NAMALWA (cell line): Measurements from ENCODE around the gene FCGR2B.
A peak's percentile ranks its signal among the peaks of the same experiment; 100 is the strongest.
"Not testable (repeated sequence)": the region's sequence is repeated elsewhere in the genome, so short reads cannot be mapped to it uniquely, and the experiment has no call there.

Experiments used
- DNase-seq: peaks from one replicate; pipeline ENCODE4 v3.0.0-alpha.2; 2015; ENCODE audit warnings: low spot score

Gene FCGR2B

DNA sequence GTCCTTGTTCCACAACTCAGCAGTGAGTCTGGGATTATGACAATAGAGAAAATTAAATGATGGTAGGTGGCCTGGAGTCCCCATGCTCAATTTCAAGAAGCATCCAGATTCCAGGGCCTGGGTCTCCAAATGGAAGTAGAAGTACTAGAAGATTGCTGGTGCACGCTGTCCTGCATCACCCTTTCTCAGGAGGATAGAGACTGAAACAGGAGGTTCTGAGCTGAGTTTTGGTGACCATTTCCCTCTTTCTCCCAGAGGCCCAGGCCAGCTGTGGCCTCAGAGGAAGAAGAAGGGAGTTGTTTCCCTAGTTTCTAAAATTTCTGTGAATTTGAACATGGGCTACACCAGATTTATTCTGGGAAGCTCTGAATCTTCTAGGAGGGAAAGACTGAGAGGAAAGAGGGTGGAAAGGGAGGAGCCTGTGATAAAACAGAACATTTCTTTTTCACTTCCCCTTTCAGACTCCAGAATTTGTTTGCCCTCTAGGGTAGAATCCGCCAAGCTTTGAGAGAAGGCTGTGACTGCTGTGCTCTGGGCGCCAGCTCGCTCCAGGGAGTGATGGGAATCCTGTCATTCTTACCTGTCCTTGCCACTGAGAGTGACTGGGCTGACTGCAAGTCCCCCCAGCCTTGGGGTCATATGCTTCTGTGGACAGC lies at the start of gene FCGR2B:
TSS of gene FCGR2B (plus strand) at position 460 of the 656 bp plus-strand sequence. CDS start at position 559, 99 bp downstream.
- not testable (repeated sequence) for DNase-seq

- not testable (repeated sequence) for DNase-seq
These were observed 46.5 kb upstream of the FCGR2B start for GRCh38 chr1:161616417-161616816.

DNA sequence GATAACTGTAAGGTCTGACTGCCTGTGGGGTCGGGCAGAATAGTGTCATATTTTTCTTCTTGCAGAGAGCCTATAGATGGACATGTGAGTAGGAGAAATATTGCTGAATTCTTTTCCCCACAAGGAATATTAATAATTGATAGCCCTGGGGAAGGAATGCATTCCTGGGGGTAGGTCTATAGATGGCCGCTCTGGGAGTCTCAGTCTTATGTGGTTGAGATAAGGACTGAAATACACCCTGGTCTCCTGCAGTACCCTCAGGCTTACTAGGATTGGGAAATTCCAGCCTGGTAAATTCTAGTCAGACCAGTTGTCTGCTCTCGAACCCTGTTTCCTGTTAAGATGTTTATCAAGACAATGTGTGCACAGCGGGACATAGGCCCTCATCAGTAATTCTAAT lies 44.4 kb upstream of the FCGR2B start:
- not testable (repeated sequence) for DNase-seq

DNA sequence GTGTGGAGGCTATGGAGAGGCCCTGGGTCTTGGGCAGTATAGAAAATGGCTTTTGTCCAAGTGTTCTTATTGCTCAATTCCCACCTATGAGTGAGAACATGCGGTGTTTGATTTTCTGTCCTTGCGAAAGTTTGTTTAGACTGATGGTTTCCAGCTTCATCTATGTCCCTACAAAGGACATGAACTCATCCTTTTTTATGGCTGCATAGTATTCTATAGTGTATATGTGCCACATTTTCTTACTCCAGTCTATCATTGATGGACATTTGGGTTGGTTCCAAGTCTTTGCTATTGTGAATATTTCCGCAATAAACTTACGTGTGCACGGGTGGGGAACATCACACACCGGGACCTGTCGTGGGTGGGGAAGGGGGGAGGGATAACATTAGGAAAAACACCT lies 42.5 kb upstream of the FCGR2B start:
- not testable (repeated sequence) for DNase-seq

- DNase-seq = not testable (repeated sequence)
These were observed 41.6 kb upstream of the FCGR2B start for GRCh38 chr1:161621181-161622000.

- DNase-seq = not testable (repeated sequence)
These were observed 40.9 kb upstream of the FCGR2B start for GRCh38 chr1:161622054-161622453.

- not testable (repeated sequence) for DNase-seq
These were observed 39.4 kb upstream of the FCGR2B start for GRCh38 chr1:161623401-161624051.

- not testable (repeated sequence) for DNase-seq
These were observed 38.3 kb upstream of the FCGR2B start for GRCh38 chr1:161624605-161625004.

DNA sequence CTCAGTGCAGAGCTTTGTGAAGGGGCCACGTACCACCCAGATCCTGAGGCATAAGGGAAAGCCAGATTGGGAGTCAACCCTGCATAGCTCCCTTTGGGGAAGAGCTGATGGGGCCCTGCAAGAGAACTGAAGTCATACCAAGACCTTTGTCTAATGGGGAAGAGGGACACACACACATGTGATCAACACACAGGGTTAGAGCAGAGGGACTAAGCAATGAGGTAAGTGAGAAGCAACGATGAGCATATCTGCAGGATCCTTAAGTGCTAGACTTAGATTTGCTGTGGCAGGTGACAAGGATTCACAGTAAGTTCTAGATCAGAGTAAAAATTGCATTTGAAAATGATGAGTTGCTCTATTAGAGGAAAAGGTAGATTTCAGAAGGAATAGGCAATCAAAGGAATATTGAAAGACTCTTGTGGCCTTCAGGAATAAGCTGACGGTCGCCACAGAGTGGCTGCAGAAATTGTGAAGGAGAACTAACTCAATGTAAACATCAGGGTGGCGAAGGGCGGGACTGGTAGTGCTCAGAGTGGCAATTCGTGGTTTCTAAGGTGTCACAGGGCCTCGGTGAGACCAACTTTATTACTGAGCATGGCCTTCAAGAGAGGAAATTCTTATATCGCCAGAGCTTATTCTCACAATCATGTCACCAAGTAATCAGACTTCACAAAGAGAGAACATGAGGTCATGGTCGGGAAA lies 36.3 kb upstream of the FCGR2B start:
- not testable (repeated sequence) for DNase-seq

GRCh38 chr1:161630128-161630742 lies 32.7 kb upstream of the FCGR2B start:
- not testable (repeated sequence) for DNase-seq

DNA sequence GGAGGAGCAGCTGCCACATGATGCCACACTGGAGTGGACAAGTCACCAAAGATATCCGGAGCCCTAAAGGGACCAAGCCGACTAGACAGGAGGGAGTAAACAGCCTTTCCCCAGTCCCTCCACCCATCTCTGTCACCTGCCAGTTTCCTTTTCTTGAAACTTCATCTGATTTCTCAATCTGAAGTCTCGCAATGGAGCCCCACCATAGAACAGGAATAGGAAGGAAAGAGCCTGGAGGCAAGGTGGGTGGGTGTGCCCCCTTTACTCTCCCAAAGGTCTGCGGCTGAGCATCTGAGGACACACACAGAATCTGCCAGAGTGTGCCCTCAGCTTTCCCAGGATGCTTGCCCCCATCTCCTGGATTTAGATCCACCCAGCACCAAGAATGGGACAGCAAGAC lies 31.9 kb upstream of the FCGR2B start, which contains the start of gene FCGR3B:
TSS of gene FCGR3B (minus strand) at position 101 of the 400 bp plus-strand sequence. CDS start at position 19, 82 bp downstream.
- no peak for DNase-seq

DNA sequence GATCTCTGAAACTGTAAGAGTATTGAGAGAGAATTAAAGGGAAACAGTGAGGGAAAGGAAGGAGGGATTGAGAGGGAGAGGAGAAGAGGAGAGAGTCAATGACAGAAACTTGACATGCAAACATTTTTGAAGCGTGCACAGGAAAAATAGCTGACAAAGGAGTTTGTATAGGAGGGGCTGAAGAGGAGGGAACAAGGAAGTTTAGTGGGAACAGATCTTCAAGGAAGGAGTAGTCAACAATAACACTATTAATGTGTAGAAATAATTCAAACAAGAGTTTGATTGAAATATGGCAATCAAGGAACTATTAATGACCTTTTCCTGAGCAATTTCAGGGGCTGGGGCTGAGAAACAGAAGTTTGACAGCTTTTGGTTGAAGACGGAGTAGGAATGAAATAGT lies 27.9 kb upstream of the FCGR2B start:
- DNase-seq = not testable (repeated sequence)

GRCh38 chr1:161636189-161636782 lies 26.7 kb upstream of the FCGR2B start:
- not testable (repeated sequence) for DNase-seq

- DNase-seq = not testable (repeated sequence)
These were observed 26.0 kb upstream of the FCGR2B start for GRCh38 chr1:161636976-161637375.

DNA sequence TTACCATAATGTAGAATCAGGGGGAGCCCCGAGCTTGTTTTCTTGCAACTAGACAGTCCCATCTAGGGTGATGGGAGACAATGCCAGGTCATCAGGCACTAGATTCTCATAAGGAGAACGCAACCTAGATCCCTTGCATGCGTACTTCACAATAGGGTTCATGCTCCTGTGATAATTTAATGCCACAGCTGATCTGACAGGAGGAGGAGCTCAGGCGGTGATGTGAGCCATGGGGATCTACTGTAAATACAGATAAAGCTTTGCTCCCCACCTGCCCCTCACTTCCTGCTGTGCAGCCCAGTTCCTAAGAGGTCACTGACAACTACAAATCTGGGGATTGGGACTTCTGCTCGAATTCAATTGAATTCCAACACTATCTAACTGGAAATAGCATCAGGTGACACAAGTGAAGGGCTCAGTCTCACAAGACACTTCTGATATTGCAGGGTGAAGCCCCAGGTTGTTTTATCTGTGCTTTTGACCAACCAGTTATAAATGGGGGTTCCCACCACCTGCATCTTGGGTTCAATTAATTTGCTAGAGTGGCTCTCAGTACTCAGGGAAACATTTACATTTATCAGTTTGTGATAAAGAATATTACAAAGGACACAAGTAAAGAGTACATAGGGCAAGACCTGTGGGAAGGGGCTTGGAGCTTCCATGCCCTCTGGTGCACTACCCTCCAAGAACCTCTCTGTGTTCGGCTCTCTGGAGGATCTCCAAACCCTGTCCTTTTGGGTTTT lies 24.5 kb upstream of the FCGR2B start:
- not testable (repeated sequence) for DNase-seq

DNA sequence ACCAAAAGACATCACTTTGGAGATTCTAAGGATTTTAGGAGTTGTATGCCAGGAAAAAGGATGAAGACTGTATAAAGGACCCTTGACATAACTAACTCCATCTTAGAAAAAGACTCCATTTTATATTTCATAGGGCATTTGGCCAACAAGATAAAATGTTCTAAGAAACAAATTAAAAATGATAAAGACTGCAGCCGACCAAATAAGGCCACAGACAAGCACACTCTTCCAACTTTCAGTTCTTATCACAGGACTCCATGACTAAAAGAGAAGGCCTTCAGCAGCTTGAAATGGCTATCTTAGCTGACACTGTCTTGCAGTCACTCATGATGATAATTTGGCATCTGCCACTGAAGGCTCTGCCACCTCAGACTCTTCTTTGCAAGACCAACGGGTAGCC lies 23.7 kb upstream of the FCGR2B start:
- DNase-seq = not testable (repeated sequence)

DNA sequence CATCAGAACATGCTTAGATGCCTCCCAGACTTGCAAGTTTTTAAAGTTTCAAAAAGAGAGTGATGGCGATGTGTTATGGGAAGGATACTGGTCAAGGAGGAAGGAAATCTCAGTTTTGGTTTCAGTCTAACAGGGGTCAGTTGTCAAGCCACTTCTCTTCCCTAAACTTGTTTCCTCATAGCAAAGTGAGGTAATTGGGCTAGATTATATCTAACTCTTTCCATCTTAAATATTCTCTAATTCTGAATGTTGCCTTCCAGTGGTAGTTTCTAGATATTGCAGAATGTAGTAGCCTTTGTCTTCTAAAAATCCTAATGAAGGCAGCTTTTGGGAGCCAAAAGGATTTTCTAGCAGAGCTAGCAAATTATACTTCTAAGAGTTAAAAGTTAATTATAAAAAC lies 20.2 kb upstream of the FCGR2B start:
- DNase-seq = peak; percentile 57

DNA sequence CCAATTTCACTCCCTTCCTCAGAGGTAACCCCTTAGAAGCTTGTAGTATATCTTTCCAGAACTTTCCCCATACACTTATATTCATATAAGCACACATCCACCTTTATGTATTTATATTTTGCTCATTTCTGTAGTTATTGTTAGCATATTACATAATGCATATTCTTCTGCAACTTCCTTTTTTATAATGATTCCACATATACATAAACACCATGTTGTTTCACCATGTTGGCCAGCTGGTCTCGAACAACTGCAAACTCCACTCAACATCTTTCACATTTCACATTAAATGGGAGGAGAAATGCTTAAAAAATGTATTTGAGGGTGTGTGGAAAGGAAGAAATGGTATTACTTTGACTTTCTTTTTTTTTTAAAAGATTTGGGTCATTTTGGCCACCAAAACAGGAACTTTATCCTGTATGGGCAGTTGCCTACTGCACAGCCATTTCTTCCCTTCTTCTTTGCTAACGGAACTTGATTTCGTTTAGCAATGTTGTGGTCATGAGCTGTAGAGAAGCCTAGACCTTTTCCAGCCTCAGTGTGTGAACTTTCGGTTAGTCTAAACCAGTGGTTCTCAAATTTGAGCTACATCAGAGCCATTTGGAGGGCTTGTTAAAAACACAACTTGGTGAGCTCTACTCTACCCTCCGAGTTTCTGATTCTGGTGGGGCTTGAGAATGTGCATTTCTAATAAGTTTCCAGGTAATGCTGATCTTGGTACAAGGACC lies 19.3 kb upstream of the FCGR2B start:
- not testable (repeated sequence) for DNase-seq

DNA sequence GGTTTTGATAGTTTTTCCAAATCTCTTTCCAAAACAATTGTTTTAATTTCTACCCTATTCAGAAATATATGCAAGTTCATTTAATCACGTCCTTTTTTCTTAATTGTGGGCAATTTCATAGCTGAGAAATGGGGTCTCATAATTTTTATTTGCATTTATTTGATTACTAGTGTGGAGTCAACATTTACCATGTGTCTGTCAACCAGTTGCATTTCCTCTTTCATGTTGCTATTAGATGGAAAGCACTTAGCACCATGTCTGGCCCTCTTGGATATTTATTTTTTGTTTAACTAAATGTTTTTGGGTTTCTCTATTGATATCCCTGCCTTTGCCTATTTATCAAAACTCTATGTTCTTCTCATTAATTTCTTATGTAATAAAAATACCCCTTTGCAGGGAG lies 18.1 kb upstream of the FCGR2B start:
- not testable (repeated sequence) for DNase-seq
